Activated CD8-positive, alpha-beta memory T cell treated with anti-CD3 and anti-CD28 coated beads for 48 hours (primary cell): ENCODE data around the gene OXTR.

Experiments
- DNase-seq, 3 experiments: peaks; one replicate each; pipeline ENCODE4 v3.0.0-alpha.2; 2020; ENCODE audit warnings: low read depth in 2 of 3, low spot score in 2 of 3

OXTR gene

DNA sequence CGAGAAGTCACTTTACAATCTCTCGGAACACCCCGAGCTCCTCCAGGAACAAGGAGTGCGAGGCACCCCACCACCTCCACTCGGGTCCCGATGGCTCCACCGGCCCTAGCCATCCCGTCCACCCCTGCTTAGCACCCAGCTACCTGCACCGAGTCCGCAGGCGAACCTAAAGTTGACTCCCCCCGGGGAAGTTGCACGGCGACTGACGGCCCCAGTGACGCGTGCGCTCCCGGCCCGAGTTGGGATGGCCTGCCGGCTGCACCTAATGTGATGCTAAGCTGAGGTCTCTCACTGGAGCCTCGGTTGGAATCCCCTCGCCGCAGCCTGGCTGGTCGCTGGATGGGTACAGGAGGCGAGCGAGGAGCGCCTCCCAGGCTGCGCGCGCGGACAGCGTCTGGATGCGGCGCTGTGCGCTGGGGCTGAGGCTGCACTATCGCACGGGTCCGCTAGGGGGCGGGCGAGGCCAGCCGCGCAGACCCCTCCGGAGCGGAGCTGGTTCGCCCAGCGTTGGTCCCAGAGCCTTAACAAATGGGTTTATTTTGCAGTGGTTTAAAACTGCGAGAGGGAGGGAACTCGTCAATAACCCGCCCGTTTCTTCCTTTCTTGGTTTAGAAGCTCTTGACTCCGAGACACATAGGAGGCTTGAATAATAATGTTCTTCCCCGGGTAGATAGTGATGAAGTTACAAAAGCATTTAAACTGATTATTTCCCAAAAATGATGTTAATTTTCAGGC, at the start of gene OXTR:
Gene OXTR (minus strand): TSS at position 526 of the 735 bp plus-strand sequence. CDS start 1,426 bp downstream, outside the sequence.
- peak; percentile 33 to 60 (median 47) for DNase-seq

DNA sequence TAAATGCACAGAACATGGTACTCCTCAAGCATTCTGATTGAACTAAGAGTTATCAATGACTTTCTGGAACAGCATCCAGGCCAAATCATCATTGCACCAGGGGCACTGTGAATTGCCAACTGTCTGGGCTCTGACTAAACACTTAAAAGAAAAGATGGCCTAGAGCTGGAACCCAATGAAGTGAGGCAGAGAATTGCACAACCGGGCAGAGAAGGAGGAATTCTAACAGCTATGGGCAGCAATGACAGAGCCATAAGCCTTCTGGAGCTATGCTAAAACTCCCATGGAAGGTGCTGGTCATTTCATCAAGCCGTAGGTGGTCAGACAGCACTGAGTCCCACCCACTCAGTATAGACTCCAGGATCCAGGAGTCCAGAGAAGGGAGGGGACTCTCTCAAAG, 48.1 kb upstream of the OXTR start:
- no peak for DNase-seq

DNA sequence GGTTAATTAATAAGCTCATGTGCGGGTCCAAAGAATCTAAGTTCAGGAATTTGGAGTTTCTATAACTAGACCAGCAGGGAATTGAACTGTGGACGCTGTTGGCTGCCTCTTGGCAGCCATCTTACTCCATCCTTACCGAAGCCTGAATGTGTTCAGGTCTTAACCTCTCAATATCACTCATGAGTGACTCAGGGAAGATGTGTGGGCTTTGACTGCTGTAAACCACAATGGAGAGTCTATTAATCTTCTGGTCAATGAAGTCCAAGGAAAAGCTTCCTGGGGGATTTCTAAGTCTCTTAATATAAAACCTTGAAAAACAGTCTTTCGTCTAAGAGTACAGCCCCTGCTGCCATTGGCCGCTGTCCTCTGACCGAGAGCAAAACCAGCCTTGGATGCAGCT, 46.7 kb upstream of the OXTR start:
- DNase-seq = no peak

DNA sequence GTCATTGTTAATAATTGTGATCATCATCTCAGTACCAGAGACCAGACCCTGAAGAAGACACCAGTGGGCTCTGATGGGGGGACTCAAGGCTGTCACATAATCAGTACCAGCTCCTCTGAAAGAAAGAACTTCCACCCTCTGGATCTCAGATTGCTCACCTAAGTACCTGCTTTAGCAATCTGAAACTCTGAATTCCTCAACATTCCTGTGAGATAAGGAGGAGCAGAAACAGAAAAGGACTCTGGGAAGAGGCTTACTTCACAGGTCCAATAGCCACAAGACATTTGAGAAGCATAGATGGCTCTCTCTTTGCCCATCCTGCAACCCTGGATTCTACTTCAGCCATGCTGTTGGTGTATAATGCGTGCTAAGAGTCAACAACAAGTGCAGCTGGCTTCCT, 44.0 kb upstream of the OXTR start:
- no peak for DNase-seq

DNA sequence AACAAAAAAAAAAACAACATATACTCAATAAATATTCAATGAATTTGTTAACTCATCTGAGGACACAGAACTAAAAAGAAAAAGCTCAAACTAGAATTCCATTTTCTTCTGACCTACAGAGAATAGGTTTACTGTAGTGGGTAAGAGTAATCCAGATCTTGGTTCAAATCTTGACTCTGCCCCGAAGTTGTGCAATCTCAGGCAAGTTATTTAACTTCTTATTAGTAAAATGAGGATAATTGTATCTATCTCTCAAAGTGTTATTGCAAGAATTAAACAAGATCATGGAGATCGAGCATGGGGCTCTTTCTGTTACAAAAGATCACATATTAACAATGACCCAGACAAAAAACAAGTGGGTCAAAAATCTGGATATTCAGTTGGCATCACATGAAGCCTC, 41.1 kb upstream of the OXTR start:
- no peak for DNase-seq

DNA sequence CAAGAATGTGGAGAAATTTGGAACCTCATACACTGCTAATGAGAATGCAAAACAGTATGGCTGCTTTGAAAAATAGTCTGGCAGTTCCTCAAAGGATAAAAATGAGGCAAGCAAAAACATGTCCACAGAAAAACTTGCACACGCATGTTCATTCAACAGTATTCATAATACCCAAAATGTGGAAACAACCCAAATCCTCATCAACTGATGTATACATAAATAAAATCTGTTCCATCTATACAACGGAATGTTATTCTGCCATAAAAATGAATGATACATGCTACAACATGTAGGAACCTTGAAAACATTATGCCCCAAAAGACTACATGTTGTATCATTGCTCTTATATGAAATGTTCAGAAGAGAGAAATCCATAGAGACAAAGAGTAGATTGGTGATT, 36.4 kb upstream of the OXTR start:
- no peak for DNase-seq

DNA sequence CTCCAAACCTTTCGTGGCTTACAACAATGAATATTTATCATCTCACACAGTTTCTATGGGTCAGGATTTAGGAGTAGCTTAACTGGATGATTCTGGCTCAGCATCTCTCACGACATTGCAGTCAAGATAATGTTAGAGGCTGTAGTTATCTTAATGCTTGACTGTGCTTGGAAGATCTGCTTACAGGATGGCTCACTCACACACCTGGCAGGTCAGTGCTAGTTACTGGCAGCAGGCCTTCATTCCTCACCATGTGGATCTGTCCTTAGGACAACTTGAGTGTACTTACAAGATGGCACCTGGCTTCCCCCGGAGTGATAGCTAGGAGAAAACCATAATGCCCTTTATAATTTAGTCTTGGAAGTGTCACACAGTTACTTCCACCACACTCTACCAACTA, 32.8 kb upstream of the OXTR start:
- DNase-seq = no peak

DNA sequence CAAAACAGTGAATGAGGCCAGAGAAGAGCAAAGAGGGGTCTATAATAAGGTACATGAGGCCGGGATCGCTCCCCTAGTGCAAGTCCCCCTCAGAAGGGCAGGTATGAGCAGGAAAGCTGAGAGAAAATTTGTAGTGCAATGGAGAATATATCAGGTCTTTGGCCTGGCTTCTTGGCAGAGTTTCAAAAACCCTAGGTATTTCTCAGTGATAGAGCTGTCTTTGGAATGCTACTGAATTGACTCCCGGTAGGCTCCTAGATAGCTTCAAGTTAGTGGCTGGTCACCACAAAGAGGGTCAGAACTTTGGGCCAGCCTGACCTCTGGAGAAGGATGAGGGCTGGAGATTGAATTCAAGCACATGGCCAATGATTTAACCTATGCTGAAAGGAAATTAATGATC, 30.6 kb upstream of the OXTR start:
- no peak for DNase-seq

DNA sequence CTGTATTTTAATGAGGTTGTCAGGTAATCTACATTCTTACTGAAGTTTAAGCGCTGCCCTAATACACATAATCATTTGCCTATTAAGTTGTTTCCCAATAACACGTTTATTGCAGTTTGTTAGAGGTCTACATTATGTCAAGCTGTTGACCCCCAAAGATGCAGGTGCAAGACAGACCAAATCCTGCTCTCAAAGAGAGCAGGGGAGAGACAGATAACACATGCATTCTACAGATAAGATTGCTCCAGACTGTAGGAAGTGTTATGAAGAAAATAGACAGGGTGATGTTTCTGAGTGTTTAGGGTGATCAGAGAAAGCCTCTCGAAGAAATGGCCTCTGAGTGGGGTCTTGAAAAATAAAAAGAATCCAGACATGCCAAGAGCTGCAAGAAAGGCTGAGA, 24.8 kb upstream of the OXTR start:
- DNase-seq = no peak

DNA sequence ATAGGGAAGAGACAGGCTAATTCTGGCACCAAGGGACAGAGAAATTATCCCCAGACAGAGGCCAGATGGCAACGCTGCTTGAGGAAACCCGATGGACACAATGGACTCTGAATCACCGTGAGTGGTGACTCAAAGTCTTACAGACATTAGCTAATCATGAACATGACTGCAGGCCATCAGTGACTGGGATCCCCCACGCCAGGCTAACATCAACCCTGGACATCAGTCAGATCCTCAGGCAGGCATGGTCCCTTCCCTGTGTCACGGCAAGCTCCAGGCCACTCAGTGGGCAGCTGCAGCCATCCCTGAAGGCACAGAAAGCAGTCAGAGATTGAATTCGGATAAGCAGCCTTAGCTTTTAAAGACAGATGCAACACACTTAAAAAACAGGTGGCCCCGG, 23.8 kb upstream of the OXTR start:
- DNase-seq = no peak

DNA sequence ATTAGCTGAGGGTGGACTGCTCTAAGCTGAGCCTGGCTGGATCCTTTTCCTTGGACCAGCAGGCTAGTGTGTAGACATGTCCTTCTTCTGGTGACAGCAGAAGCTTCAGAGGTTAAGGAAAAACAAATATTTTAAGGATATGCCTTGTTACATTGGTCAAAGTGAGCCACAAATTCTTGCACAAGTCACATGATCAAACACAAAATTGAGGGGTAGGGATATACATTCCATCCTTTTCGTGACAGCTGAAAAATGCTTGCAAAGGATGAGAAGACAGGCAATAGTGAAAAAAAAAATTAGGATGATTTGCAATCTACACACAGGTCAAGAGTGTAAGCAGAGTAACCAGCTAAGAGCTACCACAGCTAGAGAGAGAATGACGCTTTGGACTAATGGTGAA, 21.1 kb upstream of the OXTR start:
- no peak for DNase-seq

DNA sequence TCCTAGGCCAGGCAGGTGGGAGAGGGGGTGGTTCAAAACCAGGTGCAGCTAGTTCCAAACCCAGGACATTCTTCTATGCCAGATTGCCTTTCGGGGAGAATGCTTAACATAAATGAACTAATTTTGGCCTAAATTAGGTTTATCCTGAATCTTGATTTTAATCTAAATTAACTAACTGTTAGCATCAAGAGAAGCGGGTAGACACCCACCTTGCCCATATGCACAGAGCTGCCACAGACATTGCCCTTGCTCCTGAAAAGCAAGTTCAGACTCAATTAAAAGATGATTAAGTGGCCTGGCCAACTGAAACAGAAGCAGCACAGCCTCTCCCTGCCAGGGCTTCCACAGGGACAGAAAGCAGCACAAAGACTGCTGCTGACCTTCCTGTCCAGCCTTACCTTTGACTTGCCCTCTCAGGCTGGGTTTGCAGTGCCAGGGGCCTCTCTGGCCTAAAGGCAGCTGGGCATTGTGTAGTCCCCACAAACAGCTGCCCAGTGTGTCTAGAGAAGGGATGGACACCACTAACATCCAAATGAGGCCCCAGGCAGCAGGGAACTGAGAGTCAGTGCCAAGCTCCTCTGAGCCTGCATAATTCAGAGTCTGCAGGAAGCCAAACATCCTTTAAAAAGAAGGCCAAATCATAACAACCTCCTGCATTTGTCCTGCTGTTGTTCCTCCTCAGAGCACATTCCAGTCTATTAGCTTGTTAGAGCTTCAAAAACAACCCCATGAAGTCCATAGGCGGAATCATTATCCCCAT, 15.4 kb upstream of the OXTR start:
- DNase-seq = no peak

DNA sequence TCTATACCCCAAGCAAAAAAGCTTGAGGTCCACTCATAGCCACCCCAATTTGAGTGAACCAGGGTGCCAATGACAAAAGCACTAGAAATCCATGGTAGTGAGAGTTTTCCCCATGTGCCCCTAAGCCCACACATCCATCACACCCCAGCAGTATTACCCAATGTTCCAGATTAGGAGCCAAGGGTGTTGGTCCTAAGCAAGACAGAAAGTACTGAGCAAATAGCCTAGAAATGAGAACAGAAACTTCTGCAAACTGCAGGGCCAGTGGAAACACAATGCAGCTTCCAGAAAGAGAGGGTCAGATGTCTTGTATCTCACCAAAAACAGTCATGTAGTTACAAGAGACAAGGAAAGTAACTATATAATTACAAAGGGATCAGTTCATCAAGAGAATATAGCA, 10.9 kb upstream of the OXTR start:
- DNase-seq = no peak

DNA sequence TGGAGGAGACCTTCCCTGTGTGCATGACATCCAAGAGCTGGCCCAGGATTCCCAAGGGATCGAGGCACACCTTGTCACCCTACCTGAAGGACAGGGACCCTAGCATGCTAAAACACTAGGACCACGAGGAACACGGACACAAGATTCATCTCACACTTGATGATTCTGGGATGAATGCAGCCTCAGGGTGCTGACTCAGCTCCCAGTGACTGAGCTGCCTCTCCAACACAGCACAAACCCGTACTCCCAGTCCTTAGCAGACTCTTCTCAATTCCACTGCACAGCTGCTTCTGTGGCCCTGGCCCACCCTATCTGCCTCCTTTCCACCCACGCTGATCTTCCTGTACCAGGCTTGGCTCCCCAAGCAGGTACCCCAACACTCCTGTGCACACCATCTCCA, 9.1 kb upstream of the OXTR start:
- no peak for DNase-seq

DNA sequence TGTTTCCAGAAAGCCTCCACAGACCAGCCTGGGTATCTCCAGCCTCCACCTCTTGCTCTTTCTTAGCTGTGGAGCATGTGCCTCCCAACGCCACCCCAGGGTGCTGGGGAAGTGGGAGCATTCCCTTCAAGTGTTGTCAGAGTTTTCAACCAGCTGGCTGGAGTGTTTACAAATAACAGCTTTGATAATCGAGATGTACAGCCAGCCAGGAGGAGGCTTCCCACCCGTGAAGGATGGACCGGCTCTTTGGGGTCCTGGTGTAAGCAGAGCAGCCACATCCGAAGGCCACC, 8.5 kb upstream of the OXTR start:
- no peak for DNase-seq

DNA sequence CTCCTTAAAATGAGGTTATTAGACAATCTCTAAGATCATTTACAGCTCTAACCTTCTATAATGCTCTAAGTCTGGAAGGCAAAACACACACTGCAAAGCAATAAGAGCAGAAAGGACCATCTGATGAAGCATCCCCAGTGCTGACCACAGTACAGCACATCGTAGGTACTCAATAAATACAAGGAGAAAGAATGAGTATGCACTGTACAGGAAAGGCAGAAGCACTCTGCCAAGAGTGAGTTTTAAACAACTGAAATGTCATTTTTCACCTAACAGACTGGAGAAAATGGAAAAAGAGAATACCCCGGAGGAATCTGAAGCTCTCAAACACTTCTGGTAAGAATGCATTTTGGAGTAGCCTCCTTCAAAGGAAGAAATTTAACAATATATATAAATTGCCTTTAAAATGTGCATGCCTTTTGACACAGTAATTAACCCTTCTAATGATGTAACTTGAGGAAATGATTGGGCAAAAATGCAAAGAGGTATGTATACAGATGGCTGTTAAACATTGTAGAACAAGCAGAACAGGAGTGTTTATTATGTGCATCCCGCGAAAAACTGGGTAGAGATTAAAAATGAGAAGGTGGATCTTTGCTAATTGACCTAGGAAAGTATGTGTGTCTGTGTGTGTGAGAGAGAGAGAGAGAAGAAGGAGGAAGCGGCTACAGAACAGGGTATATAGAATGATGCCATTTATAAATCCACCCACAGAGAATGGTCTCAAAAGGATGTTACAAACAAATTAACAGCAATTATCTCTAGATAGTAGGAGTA, 8.0 kb upstream of the OXTR start:
- no peak for DNase-seq

DNA sequence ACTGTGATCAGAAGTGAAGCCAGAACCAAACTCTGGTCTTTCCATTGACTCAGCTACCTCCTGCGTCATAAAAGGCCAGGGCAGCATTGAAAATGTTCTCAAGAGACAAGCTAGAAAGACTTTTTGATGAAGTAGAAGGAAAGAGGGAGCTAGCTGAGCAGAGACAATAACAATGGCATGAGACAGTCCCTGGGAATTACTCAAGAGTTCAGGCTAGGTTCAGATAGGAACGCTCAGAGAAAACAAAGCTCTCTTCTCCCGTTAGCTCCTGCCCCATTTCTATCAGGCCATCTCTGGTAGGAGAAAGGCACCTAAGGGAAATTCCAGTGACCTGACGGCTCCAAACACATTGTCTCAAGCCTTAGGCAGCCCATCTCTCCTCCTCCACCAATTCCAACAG, 7.0 kb upstream of the OXTR start:
- DNase-seq = no peak

DNA sequence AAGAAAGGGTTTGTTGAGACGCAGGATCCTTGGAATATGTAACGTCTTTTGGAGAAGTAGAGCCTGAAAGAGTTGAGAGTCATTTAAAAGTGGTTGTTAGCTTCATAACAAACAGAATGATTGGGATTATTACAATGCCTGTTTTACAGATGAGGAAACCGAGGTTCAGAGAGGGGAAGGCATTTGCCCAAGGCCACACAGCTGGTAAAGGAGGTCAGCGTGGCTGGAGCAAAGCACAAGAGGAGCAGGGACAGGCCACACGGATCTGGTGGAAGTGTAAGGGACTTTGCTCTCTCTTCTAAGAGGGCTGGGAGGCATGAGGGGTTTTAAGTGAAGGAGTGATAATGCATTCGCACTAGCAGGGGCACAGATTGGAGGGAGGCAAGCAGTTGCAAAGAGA, 6.2 kb upstream of the OXTR start:
- no peak for DNase-seq

DNA sequence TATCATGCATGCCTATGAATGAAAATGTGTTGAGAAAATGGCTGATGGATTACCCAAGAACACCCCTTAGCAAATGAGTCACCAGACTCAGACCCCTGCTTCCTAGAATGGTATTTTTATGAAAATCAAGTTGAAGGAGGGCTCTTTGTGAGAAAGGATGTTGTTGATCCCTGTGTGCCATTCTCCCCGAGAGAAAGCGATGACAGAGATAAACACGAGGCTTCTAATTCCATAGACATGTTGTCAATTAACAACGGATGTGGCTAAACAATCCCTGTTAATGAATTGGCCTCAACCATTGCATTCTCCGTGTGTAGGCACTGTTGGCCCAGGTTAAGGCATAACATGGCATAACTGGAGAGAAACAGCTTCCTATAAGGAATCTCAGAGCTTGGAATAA, 5.8 kb upstream of the OXTR start:
- DNase-seq = no peak

DNA sequence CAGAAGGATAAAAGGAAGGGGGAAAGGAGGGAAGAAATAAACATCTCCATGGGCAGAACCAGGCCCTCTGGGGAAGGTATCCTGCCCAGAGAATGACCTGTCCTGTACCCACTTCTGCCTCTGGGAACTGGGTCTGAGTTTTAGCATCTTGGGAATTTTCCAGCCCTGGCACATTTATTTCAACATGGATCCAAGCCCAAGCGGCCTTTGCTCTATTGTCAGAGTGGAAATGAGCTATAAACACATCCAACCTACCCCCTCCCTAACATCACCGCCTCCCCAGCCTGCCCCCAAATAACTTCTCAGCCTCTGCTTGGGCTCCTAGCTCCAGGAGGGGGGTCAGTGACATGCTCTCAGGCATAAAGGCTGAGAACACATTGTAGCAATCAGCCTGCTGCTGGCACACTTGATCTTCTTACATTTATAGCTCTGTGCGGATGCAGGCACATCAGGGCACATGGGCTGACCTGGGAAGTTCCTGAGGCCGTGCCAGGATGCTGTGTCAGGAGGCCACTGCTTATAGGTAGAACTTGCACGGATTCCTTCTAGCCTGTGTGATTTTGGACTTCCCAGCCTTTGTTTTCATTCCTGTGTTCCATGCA, 4.6 kb upstream of the OXTR start:
- no peak for DNase-seq

DNA sequence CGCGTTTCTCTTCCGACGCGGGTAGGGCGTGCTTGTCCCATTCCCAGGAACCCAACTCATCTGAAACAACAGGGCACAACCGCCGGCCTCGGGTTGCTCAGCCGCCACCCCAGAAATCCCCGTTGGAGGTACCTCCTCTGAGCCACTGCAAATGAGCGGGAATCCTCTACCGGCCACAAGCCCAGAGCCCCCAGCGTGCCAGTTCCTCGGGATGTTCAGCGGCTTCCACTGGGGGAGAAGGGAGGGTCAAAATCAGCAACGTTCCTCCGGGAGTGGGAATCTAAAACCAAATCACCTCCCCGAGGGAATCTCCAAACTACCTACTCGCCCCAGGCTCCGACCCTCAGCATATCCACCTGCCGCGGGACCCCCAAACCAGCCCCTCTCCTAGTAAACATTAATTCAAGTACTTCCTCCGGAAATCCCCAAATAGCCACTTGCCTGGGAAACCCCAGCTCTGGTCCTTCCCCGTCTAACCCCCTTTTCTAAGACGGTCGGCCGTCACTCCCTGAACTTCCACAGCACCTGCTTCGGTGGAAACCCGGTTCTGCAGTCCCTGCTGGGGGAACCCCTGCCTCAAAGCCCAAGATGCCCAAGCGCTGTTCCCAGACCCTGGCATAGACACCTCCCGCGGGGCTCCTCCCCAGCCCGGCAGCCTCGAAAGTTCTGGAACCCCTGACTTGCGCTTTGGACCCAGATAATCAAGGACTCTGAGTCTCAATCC, 887 bp downstream of the OXTR start:
- no peak for DNase-seq
